COLO668 (cell line): Measurements from ENCODE around the gene PSD4.
A peak's percentile ranks its signal among the peaks of the same experiment; 100 is the strongest.

Source experiments
- DNase-seq: peaks from one replicate; lab custom pipeline; 2025; ENCODE audit not compliant: unreplicated experiment; lab: John Stamatoyannopoulos, UW

Gene PSD4

GRCh38 chr2:113183264-113183663 lies 9.5 kb downstream of the PSD4 start:
- DNase-seq: no peak

- no peak for DNase-seq
Measured at GRCh38 chr2:113183703-113184102, 9.9 kb downstream of the PSD4 start.

- no peak for DNase-seq
Measured at GRCh38 chr2:113184531-113185230, 10.9 kb downstream of the PSD4 start.

GRCh38 chr2:113185664-113186432 lies 12.1 kb downstream of the PSD4 start:
- DNase-seq: no peak

GRCh38 chr2:113186433-113186796 lies 12.6 kb downstream of the PSD4 start:
- DNase-seq: no peak

GRCh38 chr2:113187771-113188170 lies 14.0 kb downstream of the PSD4 start:
- DNase-seq: no peak

GRCh38 chr2:113190871-113191270 lies 17.1 kb downstream of the PSD4 start:
- no peak for DNase-seq

GRCh38 chr2:113192459-113193100 lies 18.8 kb downstream of the PSD4 start:
- no peak for DNase-seq

GRCh38 chr2:113195923-113196501 lies 22.2 kb downstream of the PSD4 start:
- no peak for DNase-seq

- no peak for DNase-seq
Measured at GRCh38 chr2:113196839-113197238, 23.1 kb downstream of the PSD4 start.

- DNase-seq: no peak
Measured at GRCh38 chr2:113197347-113198047, 23.7 kb downstream of the PSD4 start.

- no peak for DNase-seq
Measured at GRCh38 chr2:113198048-113198789, 24.4 kb downstream of the PSD4 start.

GRCh38 chr2:113198790-113199612 lies 25.2 kb downstream of the PSD4 start:
- DNase-seq: peak; percentile 86

GRCh38 chr2:113200236-113200635 lies 26.5 kb downstream of the PSD4 start:
- DNase-seq: no peak

GRCh38 chr2:113200736-113201490 lies 27.1 kb downstream of the PSD4 start:
- no peak for DNase-seq

- no peak for DNase-seq
Measured at GRCh38 chr2:113201496-113202304, 27.9 kb downstream of the PSD4 start.

- DNase-seq: no peak
Measured at GRCh38 chr2:113202305-113203216, 28.8 kb downstream of the PSD4 start.
